Measurements from ENCODE around the gene INAFM2.

DNA sequence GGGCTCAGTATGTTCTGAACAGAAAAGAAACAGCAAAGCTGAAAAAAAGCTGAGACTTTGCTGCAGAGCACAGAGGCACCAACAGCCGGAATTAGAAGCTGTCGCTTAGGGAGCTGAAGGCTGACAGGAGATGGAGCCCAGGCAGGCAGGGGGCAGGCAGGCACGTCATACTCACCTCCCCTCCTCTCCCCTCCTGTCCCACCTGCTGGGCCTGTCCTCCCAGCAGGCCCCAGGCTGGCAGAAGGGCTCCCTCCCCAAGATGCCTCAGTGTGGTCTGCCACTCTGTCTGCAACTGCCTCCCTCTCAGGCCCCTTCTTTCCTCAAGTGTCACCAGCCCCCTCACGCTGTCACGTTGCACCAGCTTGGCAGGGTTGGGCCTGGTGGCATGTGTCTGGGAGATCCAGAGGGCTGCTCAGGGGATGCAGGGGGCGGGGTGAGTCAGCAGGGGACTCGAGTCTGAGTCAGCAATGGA is 37.4 kb upstream of the INAFM2 start:
- TF ChIP-seq, protein P1, sequence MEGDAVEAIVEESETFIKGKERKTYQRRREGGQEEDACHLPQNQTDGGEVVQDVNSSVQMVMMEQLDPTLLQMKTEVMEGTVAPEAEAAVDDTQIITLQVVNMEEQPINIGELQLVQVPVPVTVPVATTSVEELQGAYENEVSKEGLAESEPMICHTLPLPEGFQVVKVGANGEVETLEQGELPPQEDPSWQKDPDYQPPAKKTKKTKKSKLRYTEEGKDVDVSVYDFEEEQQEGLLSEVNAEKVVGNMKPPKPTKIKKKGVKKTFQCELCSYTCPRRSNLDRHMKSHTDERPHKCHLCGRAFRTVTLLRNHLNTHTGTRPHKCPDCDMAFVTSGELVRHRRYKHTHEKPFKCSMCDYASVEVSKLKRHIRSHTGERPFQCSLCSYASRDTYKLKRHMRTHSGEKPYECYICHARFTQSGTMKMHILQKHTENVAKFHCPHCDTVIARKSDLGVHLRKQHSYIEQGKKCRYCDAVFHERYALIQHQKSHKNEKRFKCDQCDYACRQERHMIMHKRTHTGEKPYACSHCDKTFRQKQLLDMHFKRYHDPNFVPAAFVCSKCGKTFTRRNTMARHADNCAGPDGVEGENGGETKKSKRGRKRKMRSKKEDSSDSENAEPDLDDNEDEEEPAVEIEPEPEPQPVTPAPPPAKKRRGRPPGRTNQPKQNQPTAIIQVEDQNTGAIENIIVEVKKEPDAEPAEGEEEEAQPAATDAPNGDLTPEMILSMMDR (IDR thresholded peaks at IDR 0.05 in 8 of 11, conservative IDR thresholded peaks at IDR 0.05 in 3 of 11): no peak
- no peak for TF ChIP-seq POLR2AphosphoS5 (IDR thresholded peaks at IDR 0.05)
- TF ChIP-seq POLR2A (IDR thresholded peaks at IDR 0.05): no peak
